Activated naive CD4-positive, alpha-beta T cell treated with anti-CD3 and anti-CD28 coated beads, Interleukin-2, amount 50 U/mL, for 24 hours (primary cell): ENCODE data around the gene C16orf78.
"Not testable (repeated sequence)": the region's sequence is repeated elsewhere in the genome, so short reads cannot be mapped to it uniquely, and the experiment has no call there.

Source experiments
- H3K27ac Mint-ChIP-seq: one replicate; pipeline ENCODE4 v1.8.0; 2021; ENCODE audit warnings: mild to moderate bottlenecking, mixed read lengths
- H3K27me3 Mint-ChIP-seq: one replicate; pipeline ENCODE4 v1.8.0; 2021; ENCODE audit warnings: mixed read lengths
- H3K36me3 Mint-ChIP-seq: one replicate; pipeline ENCODE4 v1.8.0; 2021; ENCODE audit warnings: mixed read lengths
- H3K4me1 Mint-ChIP-seq: one replicate; pipeline ENCODE4 v1.8.0; 2021; ENCODE audit warnings: mixed read lengths
- H3K4me3 Mint-ChIP-seq: one replicate; pipeline ENCODE4 v1.8.0; 2021; ENCODE audit warnings: mild to moderate bottlenecking, mixed read lengths
- H3K9me3 Mint-ChIP-seq: one replicate; pipeline ENCODE4 v1.8.0; 2021; ENCODE audit warnings: mixed read lengths

C16orf78 gene

GRCh38 chr16:49361731-49362130 is 11.9 kb upstream of the C16orf78 start:
- H3K36me3 Mint-ChIP-seq, H3K4me3 Mint-ChIP-seq, H3K4me1 Mint-ChIP-seq, H3K9me3 Mint-ChIP-seq, H3K27ac Mint-ChIP-seq, H3K27me3 Mint-ChIP-seq: not testable (repeated sequence)

GRCh38 chr16:49362230-49362629 is 11.4 kb upstream of the C16orf78 start:
- Mint-ChIP-seq H3K9me3 (no peaks in the 10 kb centered on the region), H3K36me3 (no peaks in the 10 kb centered on the region), H3K27me3 (peaks cover 2% of the 10 kb centered on the region), H3K27ac (no peak overlapping the region), H3K4me1 (no peaks in the 10 kb centered on the region), H3K4me3 (no peak overlapping the region)

DNA sequence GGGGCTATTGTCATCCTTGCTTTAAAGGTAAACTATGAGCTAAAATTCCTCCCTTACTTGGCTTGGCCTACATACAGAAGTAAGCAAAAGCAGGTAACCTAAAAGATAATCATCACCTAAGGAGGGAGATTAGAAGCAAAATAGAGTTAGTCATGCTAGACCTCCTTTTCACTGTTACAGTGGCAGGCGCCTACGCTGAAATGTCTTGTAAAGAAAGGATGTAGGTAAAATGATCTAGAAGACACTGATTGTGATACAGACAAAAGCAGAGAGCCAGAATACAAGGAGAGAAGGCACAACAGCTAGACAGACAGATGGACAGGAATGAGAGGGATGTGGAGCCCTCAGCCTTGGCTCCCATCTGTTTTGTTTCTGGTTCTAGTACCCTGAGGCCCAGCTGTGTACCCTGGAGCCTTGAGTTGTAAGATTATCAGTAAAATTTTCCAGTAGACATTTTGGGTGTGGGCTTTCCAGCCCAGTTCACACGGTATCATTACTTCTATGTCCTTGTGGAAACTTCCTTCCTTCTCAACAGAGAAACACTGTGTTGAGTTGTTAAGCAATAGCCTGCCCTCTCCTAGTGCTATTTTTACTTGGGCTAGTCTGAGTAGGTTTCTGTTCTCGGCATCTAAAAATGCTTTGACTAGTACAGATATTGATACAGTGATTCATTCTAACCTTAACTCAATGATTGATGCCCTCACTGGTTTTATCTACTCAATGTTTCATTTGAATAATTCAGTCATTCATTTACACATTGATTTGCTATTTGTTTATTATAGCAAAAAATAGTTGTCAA is 7.7 kb upstream of the C16orf78 start:
- Mint-ChIP-seq H3K27me3 (peaks cover 3% of the 10 kb centered on the region), H3K4me1 (no peaks in the 10 kb centered on the region), H3K4me3 (no peak overlapping the region), H3K36me3 (no peaks in the 10 kb centered on the region), H3K9me3 (no peaks in the 10 kb centered on the region), H3K27ac (no peak overlapping the region)

DNA sequence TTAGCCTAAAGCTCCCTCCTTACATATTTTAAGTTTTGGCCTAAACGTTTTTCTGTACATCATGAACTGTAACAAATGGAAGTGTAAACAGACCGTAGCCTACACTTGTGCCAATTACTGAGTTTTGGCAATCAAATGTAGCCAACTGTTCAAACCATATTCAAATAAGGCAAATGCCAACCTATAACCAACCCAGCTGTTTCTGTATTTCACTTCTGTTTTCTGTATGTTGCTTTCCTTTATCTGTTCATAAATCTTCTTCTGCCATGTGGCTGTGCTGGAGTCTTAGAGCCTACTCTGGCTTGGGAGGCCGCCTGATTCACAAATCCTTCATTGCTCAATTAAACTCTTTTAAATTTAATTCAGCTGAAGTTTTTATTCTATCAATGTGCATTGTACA is 6.9 kb upstream of the C16orf78 start:
- H3K27me3 Mint-ChIP-seq = peaks cover 3% of the 10 kb centered on the region
- H3K27ac Mint-ChIP-seq = no peak overlapping the region
- H3K36me3 Mint-ChIP-seq = no peaks in the 10 kb centered on the region
- H3K9me3 Mint-ChIP-seq = no peaks in the 10 kb centered on the region
- H3K4me3 Mint-ChIP-seq = no peak overlapping the region
- H3K4me1 Mint-ChIP-seq = no peaks in the 10 kb centered on the region

GRCh38 chr16:49369651-49370611 is 3.7 kb upstream of the C16orf78 start:
- Mint-ChIP-seq H3K27ac (no peak overlapping the region), H3K9me3 (no peaks in the 10 kb centered on the region), H3K4me3 (no peak overlapping the region), H3K27me3 (peaks cover 3% of the 10 kb centered on the region), H3K36me3 (no peaks in the 10 kb centered on the region), H3K4me1 (no peaks in the 10 kb centered on the region)

- no peaks in the 10 kb centered on the region for H3K9me3 Mint-ChIP-seq
- H3K4me1 Mint-ChIP-seq = no peaks in the 10 kb centered on the region
- peaks cover 3% of the 10 kb centered on the region for H3K27me3 Mint-ChIP-seq
- no peak overlapping the region for H3K4me3 Mint-ChIP-seq
- H3K27ac Mint-ChIP-seq = no peak overlapping the region
- no peaks in the 10 kb centered on the region for H3K36me3 Mint-ChIP-seq
Observed at GRCh38 chr16:49376206-49376605, 2.6 kb downstream of the C16orf78 start.

- Mint-ChIP-seq H3K4me1 (no peaks in the 10 kb centered on the region), H3K27me3 (peaks cover 3% of the 10 kb centered on the region), H3K4me3 (no peak overlapping the region), H3K36me3 (no peaks in the 10 kb centered on the region), H3K9me3 (no peaks in the 10 kb centered on the region), H3K27ac (no peak overlapping the region)
Observed at GRCh38 chr16:49377196-49377755, 3.7 kb downstream of the C16orf78 start.

GRCh38 chr16:49378238-49378637 is 4.6 kb downstream of the C16orf78 start:
- Mint-ChIP-seq H3K36me3 (no peaks in the 10 kb centered on the region), H3K9me3 (peaks cover 4% of the 10 kb centered on the region), H3K4me3 (no peak overlapping the region), H3K27me3 (peaks cover 3% of the 10 kb centered on the region), H3K4me1 (no peaks in the 10 kb centered on the region), H3K27ac (no peak overlapping the region)

- H3K4me3 Mint-ChIP-seq = no peak overlapping the region
- no peak overlapping the region for H3K27ac Mint-ChIP-seq
- H3K4me1 Mint-ChIP-seq = no peaks in the 10 kb centered on the region
- H3K9me3 Mint-ChIP-seq = peaks cover 9% of the 10 kb centered on the region
- H3K27me3 Mint-ChIP-seq = peaks cover 3% of the 10 kb centered on the region
- no peaks in the 10 kb centered on the region for H3K36me3 Mint-ChIP-seq
Observed at GRCh38 chr16:49378816-49379215, 5.2 kb downstream of the C16orf78 start.

DNA sequence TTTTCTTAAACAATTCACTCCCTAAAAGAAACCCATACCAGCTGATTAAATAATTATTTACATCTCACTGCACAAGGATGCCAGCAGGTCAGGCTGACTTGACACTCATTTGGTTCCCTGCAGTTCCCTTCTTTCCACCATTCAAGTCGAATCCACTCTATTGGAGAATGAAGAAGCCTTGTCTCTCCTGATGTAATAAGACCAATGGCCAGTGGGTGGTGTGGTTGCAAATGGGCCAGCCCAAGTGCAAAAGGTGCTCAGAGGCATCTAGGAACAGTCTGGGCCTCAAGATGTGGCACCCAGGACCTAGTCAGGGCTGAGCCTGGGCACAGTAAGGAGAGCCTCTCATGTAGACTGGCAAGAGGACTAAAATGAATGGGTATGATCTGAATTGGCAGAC is 9.3 kb downstream of the C16orf78 start:
- peaks cover 9% of the 10 kb centered on the region for H3K9me3 Mint-ChIP-seq
- no peaks in the 10 kb centered on the region for H3K27me3 Mint-ChIP-seq
- no peak overlapping the region for H3K4me3 Mint-ChIP-seq
- no peak overlapping the region for H3K27ac Mint-ChIP-seq
- no peaks in the 10 kb centered on the region for H3K36me3 Mint-ChIP-seq
- no peaks in the 10 kb centered on the region for H3K4me1 Mint-ChIP-seq

DNA sequence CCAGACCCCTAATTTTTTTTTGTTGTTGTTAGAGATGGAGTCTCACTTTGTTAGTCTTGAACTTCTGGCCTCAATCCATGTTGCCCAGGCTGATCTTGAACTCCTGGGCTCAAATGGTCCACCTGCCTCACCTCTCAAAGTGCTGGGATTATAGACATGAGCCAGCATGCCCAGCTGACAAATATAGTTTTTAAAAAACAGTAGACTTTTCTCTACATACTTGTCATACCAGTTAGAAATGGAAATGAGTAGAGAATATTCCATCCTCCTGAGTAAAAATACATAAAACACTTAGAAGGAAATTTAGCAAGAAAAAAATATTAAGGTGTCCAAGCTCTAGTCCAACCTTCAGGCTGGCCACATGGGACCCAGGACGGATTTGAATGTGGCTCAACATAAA is 21.4 kb downstream of the C16orf78 start:
- no peaks in the 10 kb centered on the region for H3K36me3 Mint-ChIP-seq
- peaks cover 21% of the 10 kb centered on the region for H3K27me3 Mint-ChIP-seq
- no peak overlapping the region for H3K27ac Mint-ChIP-seq
- H3K9me3 Mint-ChIP-seq = no peaks in the 10 kb centered on the region
- no peaks in the 10 kb centered on the region for H3K4me1 Mint-ChIP-seq
- no peak overlapping the region for H3K4me3 Mint-ChIP-seq

DNA sequence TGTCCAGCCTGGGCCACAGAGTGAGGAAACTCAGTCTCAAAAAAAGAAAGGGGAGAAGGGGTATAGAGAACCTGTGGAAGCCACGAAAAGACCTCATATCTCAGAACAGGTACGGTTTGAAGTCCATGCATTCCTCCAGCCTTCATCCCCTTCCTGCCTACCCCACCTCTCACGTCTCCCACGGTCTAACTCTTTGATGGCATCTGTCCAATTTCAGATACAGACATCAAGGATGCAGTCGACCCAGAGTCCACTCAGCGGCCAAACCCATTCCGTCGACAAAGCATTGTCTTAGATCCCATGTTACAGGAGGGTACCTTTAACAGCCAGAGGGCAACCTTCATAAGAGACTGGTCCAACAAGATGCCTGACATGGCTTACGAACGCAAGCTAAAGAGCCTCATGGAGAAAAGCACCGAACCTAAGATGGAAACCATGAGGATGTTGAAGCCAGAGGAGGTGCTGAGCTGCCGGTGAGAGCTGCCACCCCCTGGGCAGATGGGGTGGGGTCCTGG is 22.7 kb downstream of the C16orf78 start:
- Mint-ChIP-seq H3K9me3 (no peaks in the 10 kb centered on the region), H3K4me3 (no peak overlapping the region), H3K27me3 (peaks cover 19% of the 10 kb centered on the region), H3K36me3 (no peaks in the 10 kb centered on the region), H3K4me1 (no peaks in the 10 kb centered on the region), H3K27ac (no peak overlapping the region)

DNA sequence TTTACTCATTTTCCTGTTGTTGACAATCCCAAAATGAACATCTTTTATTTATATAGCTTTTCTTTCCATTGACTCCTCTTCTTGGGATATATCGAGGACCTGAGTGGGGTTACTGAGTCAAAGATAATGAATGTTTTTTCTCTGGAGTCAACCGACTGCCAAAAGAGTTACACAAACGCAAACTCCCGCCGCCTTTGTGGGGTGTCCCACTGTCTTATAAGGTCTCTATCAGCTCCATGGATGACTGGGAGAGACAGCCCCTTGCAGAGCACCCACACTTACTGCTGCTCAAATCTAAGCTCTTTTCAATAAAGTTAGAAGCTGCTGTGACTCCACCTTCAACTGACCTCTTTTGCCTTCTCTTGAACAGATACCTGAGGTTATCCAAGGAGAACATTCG is 25.2 kb downstream of the C16orf78 start:
- peaks cover 10% of the 10 kb centered on the region for H3K27me3 Mint-ChIP-seq
- no peak overlapping the region for H3K27ac Mint-ChIP-seq
- H3K36me3 Mint-ChIP-seq = no peaks in the 10 kb centered on the region
- H3K9me3 Mint-ChIP-seq = peaks cover 5% of the 10 kb centered on the region
- H3K4me3 Mint-ChIP-seq = no peak overlapping the region
- H3K4me1 Mint-ChIP-seq = no peaks in the 10 kb centered on the region

GRCh38 chr16:49399594-49400364 is 26.2 kb downstream of the C16orf78 start:
- peaks cover 10% of the 10 kb centered on the region for H3K27me3 Mint-ChIP-seq
- no peak overlapping the region for H3K27ac Mint-ChIP-seq
- H3K9me3 Mint-ChIP-seq = peaks cover 5% of the 10 kb centered on the region
- H3K4me3 Mint-ChIP-seq = no peak overlapping the region
- H3K36me3 Mint-ChIP-seq = no peaks in the 10 kb centered on the region
- H3K4me1 Mint-ChIP-seq = no peaks in the 10 kb centered on the region

DNA sequence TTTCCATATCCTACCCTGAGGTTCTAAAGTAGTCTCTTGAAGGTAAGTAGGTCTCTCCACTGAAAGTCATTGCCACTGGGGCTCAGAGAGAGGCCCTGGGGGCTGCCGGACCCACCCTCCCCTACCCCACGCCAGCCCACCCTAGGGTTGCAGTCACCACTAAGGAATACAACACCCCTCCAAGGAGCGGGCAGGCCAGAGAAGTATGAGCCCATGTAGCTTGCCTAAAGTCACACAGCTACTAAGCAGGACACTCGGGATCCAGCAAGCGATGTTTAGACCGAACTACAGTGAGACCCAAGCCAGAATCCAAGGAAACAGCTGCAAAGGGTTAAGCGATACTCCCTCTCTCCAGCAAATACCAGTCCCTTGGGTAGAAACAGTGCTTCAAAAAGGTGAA is 27.0 kb downstream of the C16orf78 start:
- Mint-ChIP-seq H3K36me3 (no peaks in the 10 kb centered on the region), H3K27me3 (peaks cover 9% of the 10 kb centered on the region), H3K4me3 (no peak overlapping the region), H3K9me3 (peaks cover 5% of the 10 kb centered on the region), H3K27ac (no peak overlapping the region), H3K4me1 (no peaks in the 10 kb centered on the region)
